Mesenchymal stem cell (in vitro differentiated cells and primary cell): ENCODE results near the gene C10orf67.

Source experiments
- DNase-seq: peaks from one replicate; pipeline ENCODE4 v3.0.0-alpha.2; 2013
- H2AFZ ChIP-seq: one replicate; pipeline ENCODE4 v1.6.1; 2013; ENCODE audit warnings: low read depth, mild to moderate bottlenecking, control low read depth, inconsistent platforms, low read length, moderate library complexity
- H2AK5ac ChIP-seq: 2 replicates; pipeline ENCODE4 v1.6.1; 2013; ENCODE audit warnings: low read length, moderate library complexity, mild to moderate bottlenecking, inconsistent platforms; ENCODE audit not compliant: severe bottlenecking
- H2BK120ac ChIP-seq: one replicate; pipeline ENCODE4 v1.6.1; 2013; ENCODE audit warnings: low read depth, mild to moderate bottlenecking, inconsistent platforms, low read length, moderate library complexity
- H2BK12ac ChIP-seq, 2 experiments: one replicate each; pipeline ENCODE4 v1.6.1; 2013; ENCODE audit warnings: inconsistent platforms in 2 of 2, low read length in 2 of 2, mild to moderate bottlenecking in 2 of 2, moderate library complexity in 2 of 2, control low read depth in 1 of 2
- H2BK15ac ChIP-seq: one replicate; pipeline ENCODE4 v1.6.1; 2013; ENCODE audit warnings: mild to moderate bottlenecking, low read depth, inconsistent platforms; ENCODE audit not compliant: poor library complexity, severe bottlenecking
- H2BK5ac ChIP-seq: 2 replicates; pipeline ENCODE4 v1.6.1; 2013; ENCODE audit warnings: low read depth, mild to moderate bottlenecking, low read length, control low read depth, inconsistent platforms; ENCODE audit not compliant: poor library complexity, severe bottlenecking
- H3K14ac ChIP-seq, 2 experiments: one replicate each; pipeline ENCODE4 v1.6.1; 2013; ENCODE audit warnings: inconsistent platforms in 2 of 2, low read length in 2 of 2, control low read depth in 1 of 2, mild to moderate bottlenecking in 1 of 2, moderate library complexity in 1 of 2
- H3K18ac ChIP-seq, 2 experiments: one replicate each; pipeline ENCODE4 v1.6.1; 2013; ENCODE audit warnings: inconsistent platforms in 2 of 2, low read length in 2 of 2, control low read depth in 1 of 2, low read depth in 1 of 2, mild to moderate bottlenecking in 1 of 2
- H3K23ac ChIP-seq, 2 experiments: one replicate each; pipeline ENCODE4 v1.6.1; 2013; ENCODE audit warnings: inconsistent platforms in 2 of 2, low read length in 2 of 2, mild to moderate bottlenecking in 2 of 2, moderate library complexity in 2 of 2, control low read depth in 1 of 2
- H3K27ac ChIP-seq: 2 replicates; pipeline ENCODE4 v1.5.1; 2013; ENCODE audit warnings: mild to moderate bottlenecking, moderate library complexity, low read length, control low read depth, inconsistent platforms; ENCODE audit not compliant: poor library complexity, severe bottlenecking
- H3K27me3 ChIP-seq, 2 experiments: 2 replicates each; pipeline versions ENCODE4 v1.6.1 to v1.7.0; 2013; ENCODE audit warnings: low read length in 2 of 2, mild to moderate bottlenecking in 2 of 2, moderate library complexity in 2 of 2, control low read depth in 1 of 2, inconsistent platforms in 1 of 2; ENCODE audit not compliant: control insufficient read depth in 1 of 2, insufficient read depth in 1 of 2
- H3K36me3 ChIP-seq, 2 experiments: 2 replicates each; pipeline versions ENCODE4 v1.6.1 to v1.7.0; 2013; ENCODE audit warnings: low read length in 2 of 2, control low read depth in 1 of 2, inconsistent platforms in 1 of 2, low read depth in 1 of 2, mild to moderate bottlenecking in 1 of 2; ENCODE audit not compliant: insufficient read depth in 2 of 2, control insufficient read depth in 1 of 2
- H3K4ac ChIP-seq, 2 experiments: one replicate each; pipeline ENCODE4 v1.6.1; 2013; ENCODE audit warnings: inconsistent platforms in 2 of 2, low read length in 2 of 2, mild to moderate bottlenecking in 2 of 2, moderate library complexity in 2 of 2, control low read depth in 1 of 2, low read depth in 1 of 2
- H3K4me1 ChIP-seq: 2 replicates; pipeline ENCODE4 v1.6.1; 2013; ENCODE audit warnings: low read depth, low read length, control low read depth; ENCODE audit not compliant: control insufficient read depth, insufficient read depth
- H3K4me2 ChIP-seq: 2 replicates; pipeline ENCODE4 v1.6.1; 2013; ENCODE audit warnings: low read length, mild to moderate bottlenecking, inconsistent platforms; ENCODE audit not compliant: poor library complexity, severe bottlenecking
- H3K4me3 ChIP-seq, 2 experiments: 2 replicates each; pipeline versions ENCODE4 v1.5.1 to v1.7.0; 2013; ENCODE audit warnings: low read length in 2 of 2, mild to moderate bottlenecking in 2 of 2, control low read depth in 1 of 2, low read depth in 1 of 2; ENCODE audit not compliant: insufficient read depth in 1 of 2
- H3K79me1 ChIP-seq: replicated peaks from 2 replicates; pipeline ENCODE4 v1.6.1; 2013; ENCODE audit warnings: mild to moderate bottlenecking, control low read depth, low read length, inconsistent platforms; ENCODE audit not compliant: poor library complexity, severe bottlenecking
- H3K9ac ChIP-seq: 2 replicates; pipeline ENCODE4 v1.7.0; 2013; ENCODE audit warnings: mild to moderate bottlenecking, low read length, moderate library complexity
- H3K9me3 ChIP-seq: 2 replicates; pipeline ENCODE4 v1.7.0; 2013; ENCODE audit warnings: mild to moderate bottlenecking, low read length; ENCODE audit not compliant: control insufficient read depth
- H4K8ac ChIP-seq: one replicate; pipeline ENCODE4 v1.6.1; 2013; ENCODE audit warnings: inconsistent platforms, mild to moderate bottlenecking, low read length, moderate library complexity
- H4K91ac ChIP-seq: one replicate; pipeline ENCODE4 v1.6.1; 2013; ENCODE audit warnings: mild to moderate bottlenecking, low read length, inconsistent platforms
- WGBS: methylation state at CpG from one replicate; pipeline ENCODE4 v1.1.7; 2013; ENCODE audit warnings: mixed read lengths; 5-methylcytosine and 5-hydroxymethylcytosine counted together

The C10orf67 gene

DNA sequence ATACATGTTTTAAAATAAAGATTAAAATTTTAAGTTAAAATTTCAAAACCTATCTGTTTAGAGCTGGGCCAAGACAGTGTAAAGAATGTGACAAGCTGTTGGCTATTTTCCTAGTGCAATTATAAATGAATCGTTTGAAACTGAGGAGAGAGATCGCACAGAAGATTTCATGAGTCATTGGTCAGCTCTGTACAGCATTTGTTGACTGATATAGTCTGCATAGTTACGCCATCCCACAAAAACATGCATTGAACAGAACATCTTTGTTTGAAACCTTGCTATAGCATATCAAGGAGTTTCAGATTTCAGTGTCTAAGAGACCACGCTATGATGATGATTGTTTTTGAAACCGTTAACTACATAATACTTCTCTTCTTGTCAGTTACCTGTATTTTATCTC, 1.3 kb upstream of the C10orf67 start:
- H3K14ac ChIP-seq: no peak overlapping the region
- no peak overlapping the region for H2BK120ac ChIP-seq
- H2AFZ ChIP-seq: no peak overlapping the region
- H3K27ac ChIP-seq: no peak overlapping the region
- H3K9ac ChIP-seq: no peak overlapping the region
- H4K91ac ChIP-seq: no peak overlapping the region
- H4K8ac ChIP-seq: no peak overlapping the region
- DNase-seq: peak; percentile 89
- H3K79me1 ChIP-seq: no peaks in the 10 kb centered on the region
- no peak overlapping the region for H2AK5ac ChIP-seq
- no peak overlapping the region for H2BK15ac ChIP-seq
- H3K18ac ChIP-seq: no peak overlapping the region
- no peak overlapping the region for H2BK12ac ChIP-seq
- no peaks in the 10 kb centered on the region for H3K27me3 ChIP-seq
- no peaks in the 10 kb centered on the region for H3K9me3 ChIP-seq
- no peak overlapping the region for H3K4ac ChIP-seq
- H2BK5ac ChIP-seq: no peak overlapping the region
- no peak overlapping the region for H3K4me2 ChIP-seq
- 31% methylated on average over 3 of the region's 5 CpGs for WGBS
- no peak overlapping the region for H3K4me3 ChIP-seq
- H3K23ac ChIP-seq: no peak overlapping the region
- peaks cover 8% of the 10 kb centered on the region for H3K4me1 ChIP-seq
- peaks cover 0 to 3% of the 10 kb centered on the region in 2 experiments for H3K36me3 ChIP-seq

DNA sequence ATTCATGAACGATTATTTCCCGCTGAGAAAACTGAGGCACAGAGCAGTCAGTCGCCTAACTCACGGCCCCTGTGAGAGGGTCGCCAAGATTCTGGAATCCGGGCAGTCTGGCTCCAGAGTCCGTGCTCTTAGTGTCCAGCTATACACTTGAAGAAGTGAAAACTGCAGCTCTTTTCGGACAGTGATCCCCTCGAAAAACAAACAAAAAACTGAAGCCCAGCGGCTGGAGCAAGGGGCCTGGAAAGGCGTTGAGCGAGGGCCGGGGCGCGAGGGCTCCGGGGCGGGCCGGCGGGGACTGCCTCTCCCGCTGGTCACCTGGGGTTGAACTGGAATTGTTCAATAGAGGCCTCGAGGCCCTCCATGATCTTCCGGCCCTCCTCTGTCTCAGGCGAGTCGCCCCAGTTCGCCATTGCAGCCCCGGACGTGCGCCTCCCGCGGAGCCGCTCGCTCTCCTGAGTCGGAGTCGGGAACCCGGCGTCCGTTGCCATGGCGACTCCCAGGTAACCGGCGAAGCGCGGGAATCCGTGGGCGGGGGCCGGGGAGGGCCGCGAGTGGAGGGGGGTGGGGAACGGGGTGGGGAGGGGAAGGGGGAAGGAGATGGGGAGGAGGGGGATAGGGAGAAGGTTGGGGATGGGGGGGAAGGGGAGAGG, 881 bp downstream of the C10orf67 start:
- H3K23ac ChIP-seq: no peak overlapping the region
- peak overlapping the region in 1 of 2 experiments; percentile 32 for H3K14ac ChIP-seq
- WGBS: 8% methylated on average over 48 of the region's 48 CpGs
- no peaks in the 10 kb centered on the region for H3K79me1 ChIP-seq
- H3K18ac ChIP-seq: peak overlapping the region in 1 of 2 experiments; percentile 46
- H3K27ac ChIP-seq: no peak overlapping the region
- peak overlapping the region; percentile 57 for H3K4me2 ChIP-seq
- peak overlapping the region; percentile 81 for H4K8ac ChIP-seq
- peak overlapping the region; percentile 18 for H2AFZ ChIP-seq
- H3K4me3 ChIP-seq: peak overlapping the region; percentile 64 to 75
- no peaks in the 10 kb centered on the region for H3K9me3 ChIP-seq
- peak overlapping the region; percentile 78 for H4K91ac ChIP-seq
- H2BK12ac ChIP-seq: no peak overlapping the region
- H3K9ac ChIP-seq: peak overlapping the region; percentile 76
- peaks cover 0 to 3% of the 10 kb centered on the region in 2 experiments for H3K36me3 ChIP-seq
- no peaks in the 10 kb centered on the region for H3K27me3 ChIP-seq
- DNase-seq: peak; percentile 30
- peak overlapping the region; percentile 13 to 54 for H3K4ac ChIP-seq
- H2BK15ac ChIP-seq: peak overlapping the region; percentile 86
- H2AK5ac ChIP-seq: no peak overlapping the region
- peaks cover 12% of the 10 kb centered on the region for H3K4me1 ChIP-seq
- H2BK5ac ChIP-seq: no peak overlapping the region
- peak overlapping the region; percentile 73 for H2BK120ac ChIP-seq

DNA sequence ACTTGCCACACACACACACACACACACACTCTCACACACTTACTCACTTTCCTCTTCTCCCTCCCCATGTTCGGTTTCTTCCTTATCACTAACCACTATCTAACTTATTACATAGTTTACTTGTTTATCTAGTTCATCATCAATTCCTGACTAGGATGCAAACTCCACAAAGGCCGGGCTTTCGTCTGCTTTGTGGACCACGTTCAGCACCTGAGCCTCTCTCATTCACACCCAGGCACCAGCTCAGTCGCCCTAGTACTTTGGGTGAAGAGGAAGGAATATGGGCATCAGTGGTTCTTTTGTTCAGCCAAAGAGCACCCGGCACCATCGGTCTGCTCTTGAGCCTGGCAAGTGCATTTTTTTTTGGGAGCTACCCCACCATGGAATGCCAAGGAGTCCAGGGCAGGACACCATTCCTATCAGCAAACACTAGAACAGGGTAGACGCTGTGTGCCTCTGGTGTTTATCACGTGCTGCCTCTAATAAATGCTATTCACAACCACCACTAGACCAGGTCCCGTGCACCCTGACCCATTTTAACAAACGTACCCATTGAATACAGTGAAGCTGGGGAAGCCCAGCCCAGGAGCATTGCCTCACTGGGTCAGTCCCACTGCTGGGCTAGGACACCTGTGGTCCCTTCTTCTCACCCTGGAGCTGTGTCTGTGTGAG, 2.2 kb downstream of the C10orf67 start:
- Histone ChIP-seq H3K36me3 (peaks cover 0 to 3% of the 10 kb centered on the region in 2 experiments), H3K14ac (peak overlapping the region in 1 of 2 experiments; percentile 59), H2BK120ac (no peak overlapping the region), H3K4ac (no peak overlapping the region), H3K4me3 (no peak overlapping the region), H3K27ac (no peak overlapping the region), H3K9me3 (no peaks in the 10 kb centered on the region), H3K79me1 (no peaks in the 10 kb centered on the region), H2AFZ (peak overlapping the region; percentile 39), H3K18ac (peak overlapping the region in 1 of 2 experiments; percentile 34), H3K9ac (no peak overlapping the region), H4K8ac (no peak overlapping the region), H4K91ac (no peak overlapping the region), H2BK12ac (peak overlapping the region; percentile 18 to 31), H3K27me3 (no peaks in the 10 kb centered on the region), H3K23ac (no peak overlapping the region), H3K4me2 (no peak overlapping the region), H3K4me1 (peaks cover 12% of the 10 kb centered on the region), H2BK5ac (no peak overlapping the region), H2BK15ac (no peak overlapping the region), H2AK5ac (peak overlapping the region; percentile 86)
- 79% methylated on average over 10 of the region's 11 CpGs for WGBS
- DNase-seq: no peak

DNA sequence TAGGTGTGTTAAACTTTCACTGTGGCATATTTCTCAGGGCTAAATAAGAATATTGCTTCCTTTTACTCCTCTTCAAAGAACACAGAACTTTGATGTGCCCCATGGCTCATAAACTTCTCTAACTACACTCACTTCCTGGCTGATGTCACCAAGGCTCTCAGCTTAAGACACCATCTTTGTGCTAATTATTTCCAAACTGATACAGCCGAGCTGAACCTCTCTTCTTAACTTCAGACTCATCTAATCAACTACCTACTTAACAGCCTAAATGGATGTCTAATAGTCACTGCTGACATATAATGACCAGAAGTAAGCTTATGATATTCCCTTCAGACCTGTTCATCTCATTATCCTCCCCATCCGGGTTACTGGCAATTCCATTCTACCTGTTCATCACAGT, 3.6 kb downstream of the C10orf67 start:
- H2AK5ac ChIP-seq: no peak overlapping the region
- peaks cover 12% of the 10 kb centered on the region for H3K4me1 ChIP-seq
- no peak overlapping the region for H3K4me2 ChIP-seq

More for the DNA sequence above, 3.6 kb downstream of the C10orf67 start:
- H3K4me3 ChIP-seq: no peak overlapping the region
- H2BK12ac ChIP-seq: no peak overlapping the region
- H3K9ac ChIP-seq: no peak overlapping the region
- H3K27me3 ChIP-seq: no peaks in the 10 kb centered on the region
- no peak overlapping the region for H4K91ac ChIP-seq
- peak; percentile 45 for DNase-seq
- peak overlapping the region in 1 of 2 experiments; percentile 25 for H3K18ac ChIP-seq
- no peak overlapping the region for H3K14ac ChIP-seq
- H3K27ac ChIP-seq: no peak overlapping the region
- WGBS: 51% methylated on average over 2 of the region's 2 CpGs
- no peaks in the 10 kb centered on the region for H3K9me3 ChIP-seq
- no peak overlapping the region for H2BK5ac ChIP-seq
- H3K36me3 ChIP-seq: peaks cover 0 to 3% of the 10 kb centered on the region in 2 experiments
- no peak overlapping the region for H4K8ac ChIP-seq
- no peak overlapping the region for H2BK15ac ChIP-seq
- no peak overlapping the region for H3K4ac ChIP-seq
- no peaks in the 10 kb centered on the region for H3K79me1 ChIP-seq
- H3K23ac ChIP-seq: no peak overlapping the region
- no peak overlapping the region for H2BK120ac ChIP-seq
- H2AFZ ChIP-seq: no peak overlapping the region
